Heart left ventricle (tissue), 16 donors: Measurements from ENCODE around the gene HS6ST3. TPM values are rescaled to one million over a fixed set of nuclear protein-coding genes. Genes with fewer than 3 reads are reported as not detected.

Source experiments
- ATAC-seq, 4 donors: fragments of 200-7000 bp; cut with Tn5 transposase; one replicate each; pipeline ENCODE4 v1.9.1; 2020 to 2022; ENCODE audit warnings: moderate library complexity in 4 of 4, mild to moderate bottlenecking in 3 of 4, moderate number of reproducible peaks in 1 of 4
- DNase-seq, 5 donors: peaks; one replicate each; pipeline ENCODE4 v3.0.0-alpha.2; 2020
- H3K27ac ChIP-seq, 12 donors: fragments of 200-600 bp; sonication (generic) in 4 of 12; one replicate each; pipeline versions ENCODE4 v1.5.0 to v1.8.0; 2016 to 2022; ENCODE audit warnings: mild to moderate bottlenecking in 2 of 12
- H3K27me3 ChIP-seq, 9 donors: fragments of 200-600 bp; sonication (generic) in 2 of 9; one replicate each; pipeline versions ENCODE4 v1.5.1 to v1.8.0; 2016 to 2022; ENCODE audit warnings: mild to moderate bottlenecking in 3 of 9
- H3K36me3 ChIP-seq, 9 donors: fragments of 200-600 bp; sonication (generic) in 2 of 9; one replicate each; pipeline versions ENCODE4 v1.5.0 to v1.8.0; 2018 to 2022; ENCODE audit warnings: mild to moderate bottlenecking in 2 of 9
- H3K4me1 ChIP-seq, 12 donors: fragments of 200-600 bp; sonication (generic) in 4 of 12; one replicate each; pipeline versions ENCODE4 v1.5.0 to v1.8.0; 2016 to 2022; ENCODE audit warnings: mild to moderate bottlenecking in 3 of 12
- H3K4me3 ChIP-seq, 12 donors: fragments of 200-600 bp; sonication (generic) in 4 of 12; one replicate each; pipeline versions ENCODE4 v1.5.0 to v1.8.0; 2017 to 2022; ENCODE audit warnings: mild to moderate bottlenecking in 9 of 12, moderate library complexity in 4 of 12
- H3K9me3 ChIP-seq, 12 donors: fragments of 200-600 bp; sonication (generic) in 4 of 12; one replicate each; pipeline versions ENCODE4 v1.5.0 to v1.8.0; 2016 to 2022; ENCODE audit warnings: mild to moderate bottlenecking in 1 of 12
- POLR2A ChIP-seq, 2 donors: fragments of 450-650 bp; IDR thresholded peaks; one replicate each; pipeline ENCODE4 v1.6.1; 2017; ENCODE audit warnings: antibody characterized with exemption in 2 of 2, mild to moderate bottlenecking in 2 of 2, moderate library complexity in 2 of 2
- WGBS, 4 donors: extraction: QIAGEN DNeasy Blood & Tissue Kit in 2 of 4; methylation state at CpG; one replicate each; pipeline versions ENCODE4 v1.1.5 to v1.1.7; 2013 to 2018; 5-methylcytosine and 5-hydroxymethylcytosine counted together
- intact Hi-C, 10 donors: fragments of 100-400 bp; cut with DNase I; formaldehyde crosslinking; loops; one replicate each; pipeline versions ENCODE4 v1.11.1 to v1.14.2; 2022
- polyA plus RNA-seq, 2 donors: library from polyadenylated mRNA; stranded (reverse); fragments of 200-250 nt; gene quantifications; one replicate each; pipeline ENCODE4 v1.2.3, GENCODE V29; 2013
- total RNA-seq, 9 donors: library from RNA; depleted of rRNA in 2 of 9; stranded (reverse); fragments of >200 nt in 2 of 9; fragmentation: NEBNext Ultra II Directional in 3 of 9; extraction: Animal tissue kit (Norgen Biotek cat#: 25700) in 3 of 9; gene quantifications; one replicate each; pipeline versions ENCODE4 v1.1.0 to v1.2.4, GENCODE V29; 2016 to 2023
- TF ChIP-seq, protein P1 (sequence below), 12 donors: fragments of 200-600 bp; sonication (generic) in 4 of 12; IDR thresholded peaks; one replicate each; pipeline versions ENCODE4 v1.5.0 to v1.8.0; 2018 to 2022; ENCODE audit warnings: antibody characterized with exemption in 12 of 12, mild to moderate bottlenecking in 5 of 12
- donor health status: ischemic (EF 13 %, LVEDD 7.1; RV severe dilation, severe dysfunction).
- donor health status: healthy with polysubstance abuse.
- donor health status: DM: no; HTN: yes; CAD: no.
- donor health status: DM: no; HTN: no; CAD: no.
- donor health status: ischemic (EF 25% LVEDD 6.9; RV normal size, moderate dysfunction).
- donor health status: ischemic (EF 25% LVEDD 5.7; RV mildly dilated, moderate dysfunction).
- donor health status: healthy.
- donor health status: DM: yes; HTN: yes; CAD: no.
- donor health status: ischemic (EF 35%, LVEDD 5.7; RV mildly dilated, moderate dysfunction).
- donor health status: nonischemic (EF 11% LVEDD 7.7; RV severe dilation, severe dysfunction).
- donor health status: DM: yes; HTN: yes; CAD: no.
- donor health status: PGD.
- donor health status: ischemic (EF 29% LVEDD 5.4; RV normal size, mild dysfunction).
- donor health status: nonischemic (EF 23%, LVEDD 6.1; RV moderate dilation, normal function).

HS6ST3 gene
- total and polyA plus RNA-seq, 11 donors, result 0.01 to 5.2 (median 1.2) TPM

DNA sequence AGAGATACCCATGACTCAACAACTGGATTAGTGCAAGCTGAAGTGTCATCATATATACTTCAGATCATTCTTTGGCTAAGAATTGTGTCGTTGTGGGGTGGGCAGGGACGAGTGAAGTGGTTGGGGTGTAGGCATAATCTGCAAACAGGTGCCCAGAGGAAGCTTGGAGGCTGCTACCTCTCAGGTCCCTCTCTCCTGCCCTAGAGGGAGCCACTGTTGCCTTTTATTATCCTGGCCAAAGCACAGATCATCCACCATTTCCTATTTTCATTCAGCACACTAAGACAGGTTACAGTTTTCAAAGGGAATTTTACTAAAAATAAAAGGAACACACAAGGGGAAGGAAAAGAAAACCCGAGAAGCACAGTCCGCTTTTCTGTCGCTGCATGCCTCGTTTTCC is 126.6 kb downstream of the HS6ST3 start:
- Histone ChIP-seq H3K4me1 (peaks cover 0 to 6% (median 0%) of the 10 kb centered on the region in 12 donors), H3K36me3 (no peaks in the 10 kb centered on the region), H3K9me3 (no peaks in the 10 kb centered on the region), H3K27me3 (no peaks in the 10 kb centered on the region), H3K27ac (no peak overlapping the region), H3K4me3 (no peak overlapping the region)
- intact Hi-C loops, result no loop called here
- DNase-seq, result no peak
- no peak for ATAC-seq
- TF ChIP-seq POLR2A (IDR thresholded peaks at IDR 0.05), result no peak
- TF ChIP-seq, protein P1, sequence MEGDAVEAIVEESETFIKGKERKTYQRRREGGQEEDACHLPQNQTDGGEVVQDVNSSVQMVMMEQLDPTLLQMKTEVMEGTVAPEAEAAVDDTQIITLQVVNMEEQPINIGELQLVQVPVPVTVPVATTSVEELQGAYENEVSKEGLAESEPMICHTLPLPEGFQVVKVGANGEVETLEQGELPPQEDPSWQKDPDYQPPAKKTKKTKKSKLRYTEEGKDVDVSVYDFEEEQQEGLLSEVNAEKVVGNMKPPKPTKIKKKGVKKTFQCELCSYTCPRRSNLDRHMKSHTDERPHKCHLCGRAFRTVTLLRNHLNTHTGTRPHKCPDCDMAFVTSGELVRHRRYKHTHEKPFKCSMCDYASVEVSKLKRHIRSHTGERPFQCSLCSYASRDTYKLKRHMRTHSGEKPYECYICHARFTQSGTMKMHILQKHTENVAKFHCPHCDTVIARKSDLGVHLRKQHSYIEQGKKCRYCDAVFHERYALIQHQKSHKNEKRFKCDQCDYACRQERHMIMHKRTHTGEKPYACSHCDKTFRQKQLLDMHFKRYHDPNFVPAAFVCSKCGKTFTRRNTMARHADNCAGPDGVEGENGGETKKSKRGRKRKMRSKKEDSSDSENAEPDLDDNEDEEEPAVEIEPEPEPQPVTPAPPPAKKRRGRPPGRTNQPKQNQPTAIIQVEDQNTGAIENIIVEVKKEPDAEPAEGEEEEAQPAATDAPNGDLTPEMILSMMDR (IDR thresholded peaks at IDR 0.05), result no peak
- 85 to 87% (median 85%) methylated on average over 6 of the region's 6 CpGs for WGBS, 4 donors

DNA sequence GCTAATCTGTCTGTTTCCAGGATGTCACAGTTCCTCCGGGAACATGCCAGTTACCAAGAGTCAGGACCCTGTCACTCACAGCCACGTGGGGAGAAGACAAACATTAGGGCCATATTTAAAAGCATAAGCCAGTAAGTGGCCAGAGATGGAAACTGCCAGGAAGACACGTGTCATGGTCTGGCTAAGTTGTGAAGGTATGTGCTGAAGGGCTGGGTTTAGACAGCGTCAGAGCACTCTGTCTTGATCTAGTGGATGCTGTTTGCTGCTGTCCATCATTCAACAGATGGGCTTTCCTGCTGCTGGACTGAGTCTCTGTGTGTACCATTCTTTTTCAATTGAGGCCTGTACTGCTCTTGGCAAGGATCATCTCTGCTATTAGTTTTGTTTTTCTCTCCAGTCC is 128.6 kb downstream of the HS6ST3 start:
- Histone ChIP-seq H3K9me3 (no peaks in the 10 kb centered on the region), H3K36me3 (no peaks in the 10 kb centered on the region), H3K4me1 (peaks cover 0 to 6% (median 0%) of the 10 kb centered on the region in 12 donors), H3K27me3 (no peaks in the 10 kb centered on the region), H3K27ac (no peak overlapping the region), H3K4me3 (no peak overlapping the region)
- TF ChIP-seq POLR2A (IDR thresholded peaks at IDR 0.05), result no peak
- TF ChIP-seq, protein P1 (IDR thresholded peaks at IDR 0.05), result no peak
- ATAC-seq (peak; percentile 43 to 66 (median 48)), DNase-seq (peak in 2 of 5 donors; percentile 28)
- WGBS, 4 donors, result 7 to 31% (median 27%) methylated on average over 4 of the region's 4 CpGs
- intact Hi-C loops, result no loop called here

DNA sequence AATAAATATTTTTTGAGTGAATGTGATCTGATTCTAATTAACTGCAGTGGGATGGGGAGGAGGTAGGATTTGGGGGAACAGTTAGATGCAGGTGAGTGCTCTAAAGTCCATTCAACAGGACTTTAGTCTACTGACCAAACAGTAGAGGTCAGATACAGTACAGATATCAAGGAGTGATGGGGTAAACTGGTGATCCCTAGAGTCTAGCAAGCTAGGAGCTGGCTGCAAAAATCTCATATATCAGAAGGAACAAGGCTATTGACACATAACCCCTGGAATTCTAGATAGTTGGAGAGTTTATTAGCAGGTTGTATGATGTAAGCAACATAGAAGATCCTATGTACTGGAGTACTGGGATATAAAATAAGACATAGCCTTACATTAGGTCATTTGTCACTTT is 131.6 kb downstream of the HS6ST3 start:
- intact Hi-C loops, result loop anchor here in 1 of 10 donors (10.0 kb wide), 1 partner anchor 197 kb away; no protein-coding TSS in a partner anchor
- no peak for TF ChIP-seq POLR2A (IDR thresholded peaks at IDR 0.05)
- TF ChIP-seq, protein P1 (IDR thresholded peaks at IDR 0.05), result no peak
- H3K4me3 ChIP-seq, result no peak overlapping the region
- H3K9me3 ChIP-seq, result no peaks in the 10 kb centered on the region
- H3K4me1 ChIP-seq, result peaks cover 0 to 6% (median 0%) of the 10 kb centered on the region in 12 donors
- no peaks in the 10 kb centered on the region for H3K27me3 ChIP-seq
- no peak overlapping the region for H3K27ac ChIP-seq
- ATAC-seq (no peak), DNase-seq (no peak)
- H3K36me3 ChIP-seq, result no peaks in the 10 kb centered on the region

DNA sequence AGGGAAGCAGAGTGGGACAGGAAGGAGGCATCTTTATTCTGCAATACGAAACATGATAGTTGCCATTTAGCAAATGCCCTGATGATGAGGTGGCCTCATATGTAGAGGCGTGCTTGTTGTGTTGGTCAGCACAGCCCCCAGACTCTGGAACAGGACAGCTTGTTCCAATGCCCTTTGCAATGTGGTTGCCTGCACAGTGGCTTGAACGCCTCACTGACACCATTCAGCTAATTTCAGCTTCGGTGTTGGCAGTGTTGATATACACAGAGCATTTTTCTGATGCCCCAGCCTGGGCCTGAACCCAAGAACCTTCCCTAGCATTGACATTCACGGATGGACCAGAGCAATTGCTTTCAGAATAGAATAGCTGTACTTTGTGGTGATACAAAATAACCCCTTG is 133.3 kb downstream of the HS6ST3 start:
- Histone ChIP-seq H3K27me3 (no peaks in the 10 kb centered on the region), H3K27ac (peak overlapping the region in 6 of 12 donors; percentile 8 to 65 (median 39)), H3K4me3 (no peak overlapping the region), H3K36me3 (no peaks in the 10 kb centered on the region), H3K9me3 (no peaks in the 10 kb centered on the region), H3K4me1 (peaks cover 0 to 6% (median 0%) of the 10 kb centered on the region in 12 donors)
- DNase-seq (peak in 4 of 5 donors; percentile 19 to 66 (median 46)), ATAC-seq (peak; percentile 96 to 99 (median 97))
- intact Hi-C loops, result loop anchor here in 1 of 10 donors (10.0 kb wide), 1 partner anchor 198 kb away; no protein-coding TSS in a partner anchor
- 57 to 66% (median 63%) methylated on average over 4 to 5 of the region's 5 CpGs for WGBS, 4 donors
- TF ChIP-seq POLR2A (IDR thresholded peaks at IDR 0.05), result no peak
- TF ChIP-seq, protein P1 (IDR thresholded peaks at IDR 0.05), result no peak
